GM11168 (cell line): ENCODE measurements around the gene CNTNAP2.
"Not testable (repeated sequence)": the region's sequence is repeated elsewhere in the genome, so short reads cannot be mapped to it uniquely, and the experiment has no call there.

Experiments
- in situ Hi-C: fragments of 300-500 bp; cut with MboI; formaldehyde crosslinking; loops from one replicate; pipeline ENCODE4 v1.12.0; 2022; ENCODE audit warnings: low sequenced_read_pairs; ENCODE audit not compliant: unreplicated experiment

CNTNAP2 gene

DNA sequence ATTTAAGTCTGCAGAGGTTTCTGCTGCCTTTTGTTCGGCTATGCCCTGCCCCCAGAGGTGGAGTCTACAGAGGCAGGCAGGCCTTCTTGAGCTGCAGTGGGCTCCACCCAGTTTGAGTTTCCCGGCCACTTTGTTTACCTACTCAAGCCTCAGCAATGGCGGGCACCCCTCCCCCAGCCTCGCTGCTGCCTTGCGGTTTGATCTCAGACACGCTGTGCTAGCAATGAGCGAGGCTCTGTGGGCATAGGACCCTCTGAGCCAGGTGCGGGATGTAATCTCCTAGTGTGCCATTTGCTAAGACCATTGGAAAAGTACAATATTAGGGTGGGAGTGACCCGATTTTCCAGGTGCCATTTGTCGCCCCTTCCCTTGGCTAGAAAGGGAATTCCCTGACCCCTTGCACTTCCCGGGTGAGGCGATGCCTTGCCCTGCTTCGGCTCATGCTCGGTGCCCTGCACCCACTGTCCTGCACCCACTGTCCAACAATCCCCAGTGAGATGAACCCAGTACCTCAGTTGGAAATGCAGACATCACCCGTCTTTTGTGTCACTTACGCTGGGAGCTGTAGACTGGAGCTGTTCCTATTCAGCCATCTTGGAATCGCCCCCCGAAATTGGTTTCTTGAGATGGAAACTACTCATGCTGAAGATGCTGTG is 1621.1 kb downstream of the CNTNAP2 start:
- in situ Hi-C loops: not testable (repeated sequence)

DNA sequence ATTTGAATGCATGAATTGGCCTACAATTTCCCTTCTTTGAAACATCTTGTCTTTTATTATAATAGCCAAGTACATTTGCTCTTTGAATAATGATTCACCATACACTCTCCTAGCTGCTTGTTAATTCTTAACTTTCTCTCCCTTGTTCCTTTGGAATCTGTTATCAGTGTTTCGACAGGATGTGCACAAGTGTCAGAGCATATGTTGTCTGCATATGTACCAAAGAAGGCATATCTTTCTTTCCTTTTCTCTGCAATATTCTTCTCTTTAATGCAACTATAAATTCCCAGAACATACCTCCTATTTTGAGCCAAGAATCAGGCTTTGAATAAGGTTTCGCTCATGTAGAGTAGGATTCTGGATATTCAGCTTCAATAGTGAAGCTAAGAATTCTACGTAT is 1625.7 kb downstream of the CNTNAP2 start:
- in situ Hi-C loops: no loop called here

DNA sequence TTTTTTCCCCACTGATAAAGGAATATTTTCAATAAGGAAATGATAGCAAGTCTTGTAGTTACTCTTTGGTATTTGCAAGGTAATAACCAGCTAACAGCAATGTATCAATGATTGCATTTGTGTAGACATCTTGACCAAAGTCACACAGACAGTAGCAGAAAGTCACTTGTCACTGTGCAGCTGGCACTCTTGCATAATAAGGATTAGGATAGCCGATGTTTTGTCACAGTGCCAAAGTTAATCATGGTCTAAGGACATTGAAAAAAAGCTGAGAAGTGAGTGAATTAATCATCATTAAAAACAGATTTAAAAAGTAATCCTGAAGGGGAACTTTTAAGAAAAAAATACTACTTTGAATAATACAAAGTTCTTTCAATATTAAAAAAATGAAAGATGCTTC is 1639.7 kb downstream of the CNTNAP2 start:
- in situ Hi-C loops: no loop called here

DNA sequence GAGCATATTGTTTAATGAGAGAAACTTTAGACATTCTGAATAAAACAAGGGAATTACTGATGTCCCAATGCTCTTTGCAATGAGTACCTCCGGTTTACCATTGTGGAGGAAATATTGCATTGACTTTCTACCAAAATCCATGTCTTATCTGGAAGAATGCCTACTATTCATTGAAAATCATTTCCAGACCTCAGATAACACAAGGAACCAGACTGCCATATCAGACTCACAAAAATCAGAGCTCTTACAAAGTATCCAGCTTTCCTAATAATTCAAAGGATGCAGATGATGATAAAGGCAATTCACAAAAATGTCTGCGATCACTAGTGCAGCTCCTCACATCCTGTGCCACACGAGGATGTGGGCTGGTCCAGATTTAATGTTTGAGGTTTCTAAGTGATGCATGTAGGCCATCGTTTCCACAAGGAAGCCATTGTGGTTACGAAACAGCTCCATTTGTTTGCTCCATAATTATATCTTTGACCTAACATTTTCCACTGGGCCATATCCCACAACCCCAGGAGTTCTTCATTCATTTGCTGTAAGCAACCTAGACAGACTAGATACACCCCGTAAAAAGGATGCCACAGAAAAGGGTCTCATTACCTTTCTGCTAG is 1642.8 kb downstream of the CNTNAP2 start:
- in situ Hi-C loops: no loop called here

DNA sequence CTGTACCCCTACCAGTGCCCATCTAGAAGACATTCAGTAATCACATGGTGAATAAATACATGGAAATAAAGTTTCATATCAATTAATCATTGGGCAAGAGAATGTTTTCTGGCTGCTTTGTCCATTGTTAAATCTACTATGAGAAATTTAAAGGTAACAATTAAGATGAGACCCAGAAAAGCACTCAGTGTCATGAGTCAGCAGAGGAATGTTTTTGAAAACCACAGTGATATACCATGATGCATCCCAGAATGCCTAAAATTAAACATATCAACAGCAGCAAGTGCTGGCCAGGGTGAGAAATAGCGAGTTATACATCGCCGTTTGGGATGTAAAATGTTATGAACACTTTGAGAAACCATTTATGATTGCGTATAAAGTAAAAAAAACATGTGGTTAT is 1648.7 kb downstream of the CNTNAP2 start:
- in situ Hi-C loops: no loop called here

DNA sequence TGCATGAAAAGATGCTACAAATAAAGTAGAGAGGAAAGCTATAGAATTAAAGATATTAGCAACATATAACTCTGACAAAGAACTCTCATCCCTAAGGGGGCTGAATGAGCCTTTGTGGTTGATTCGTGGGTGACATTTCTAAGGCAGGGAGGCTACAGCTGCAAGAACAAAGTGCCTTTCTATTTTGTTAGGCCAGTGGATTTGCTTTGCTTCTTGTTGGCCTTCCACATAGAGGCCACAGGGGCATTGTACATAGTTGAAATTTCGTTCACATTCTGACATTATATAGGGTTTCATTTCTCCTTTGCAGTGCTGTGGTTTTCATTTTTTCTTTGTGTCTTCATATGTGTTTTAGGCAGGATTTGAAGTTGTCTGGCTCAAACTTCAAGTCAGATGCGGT is 1654.7 kb downstream of the CNTNAP2 start:
- in situ Hi-C loops: no loop called here

DNA sequence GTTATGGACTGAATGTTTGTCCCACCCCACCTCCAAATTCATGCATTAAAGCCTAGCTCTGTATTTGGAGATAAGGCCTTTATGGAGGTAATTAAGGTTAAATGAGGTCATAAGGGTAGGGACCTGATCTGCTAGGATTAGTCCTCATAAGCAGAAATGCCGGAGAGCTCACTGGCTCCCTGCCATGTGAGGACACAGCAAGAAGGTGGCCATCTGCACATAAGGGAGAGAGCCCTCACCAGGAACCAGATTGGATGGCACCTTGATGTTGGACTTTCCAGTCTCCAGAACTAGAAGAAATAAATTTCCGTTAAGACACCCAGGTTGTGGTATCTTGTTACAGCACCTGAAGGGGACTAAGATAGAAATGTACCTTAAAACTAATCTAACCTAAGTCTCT is 1657.9 kb downstream of the CNTNAP2 start:
- in situ Hi-C loops: no loop called here

DNA sequence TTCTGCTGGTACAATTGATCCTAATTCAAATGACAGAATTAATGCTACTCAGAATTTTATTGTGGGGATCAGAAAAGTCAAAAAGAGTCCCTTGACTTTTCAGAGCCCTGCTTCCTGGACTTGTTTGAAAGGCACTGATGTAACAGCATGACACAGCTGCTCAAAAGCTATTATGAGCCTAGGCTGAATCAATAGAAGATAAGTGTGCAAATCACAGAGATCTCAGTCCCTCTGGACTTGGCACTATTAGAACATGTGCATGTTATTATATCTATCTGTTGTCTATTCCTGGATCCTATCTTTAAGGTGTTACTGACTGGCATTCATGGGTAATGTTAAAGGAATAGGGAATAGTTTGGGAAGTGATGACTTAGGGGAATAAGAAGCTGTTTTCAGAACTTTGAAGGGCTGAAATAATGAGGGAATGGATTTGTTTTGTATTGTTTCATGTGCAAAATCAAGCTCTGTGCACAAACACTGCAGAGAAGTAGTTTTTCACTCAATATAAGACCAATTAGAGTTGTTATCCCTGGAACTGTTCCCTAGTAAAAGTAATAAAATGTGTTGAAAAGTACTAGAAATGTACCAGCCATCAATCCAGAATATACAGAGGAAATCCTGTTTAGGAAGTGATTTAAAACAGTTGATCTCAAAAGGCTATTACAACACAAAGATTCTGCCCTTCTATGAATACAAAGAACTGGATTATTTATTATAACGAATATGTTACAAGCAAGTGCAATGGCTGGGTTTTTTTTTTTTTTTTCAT is 1659.1 kb downstream of the CNTNAP2 start:
- in situ Hi-C loops: no loop called here

DNA sequence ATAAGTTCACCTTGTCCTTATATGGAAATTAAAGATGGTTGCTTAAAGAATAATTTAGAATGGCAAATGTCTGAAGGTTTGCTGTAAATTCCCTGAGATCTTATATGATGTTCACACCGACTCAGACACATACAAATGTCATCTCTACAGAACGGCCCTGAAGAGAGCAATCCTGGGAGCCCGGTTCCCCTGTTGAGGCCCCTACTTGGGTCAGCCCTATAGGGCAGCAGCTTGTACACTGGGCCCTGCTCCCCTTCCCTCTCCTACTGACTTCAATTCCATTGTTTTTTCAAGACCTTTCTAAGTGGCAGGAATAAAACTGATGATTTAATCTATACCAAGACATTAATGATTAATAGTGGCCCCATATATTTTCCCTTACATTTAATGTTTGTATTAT is 1660.7 kb downstream of the CNTNAP2 start:
- in situ Hi-C loops: no loop called here

DNA sequence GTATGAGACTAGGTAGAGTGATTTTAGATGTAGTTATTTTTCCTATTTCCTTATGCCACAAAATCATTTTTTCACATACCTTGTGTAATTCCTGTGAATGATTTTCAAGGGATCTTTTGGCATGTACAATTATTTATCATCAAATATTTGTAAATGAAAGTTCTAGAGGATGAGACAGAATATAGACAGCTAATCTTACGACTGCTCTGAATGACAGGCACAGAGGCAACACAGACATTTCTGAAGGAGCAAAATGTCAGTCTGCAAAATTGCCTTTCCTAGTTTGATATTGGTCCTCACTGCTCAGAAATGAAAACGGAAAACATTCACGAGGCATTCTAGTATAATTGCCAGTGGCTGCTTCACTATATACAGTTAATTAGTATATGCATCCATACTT is 1663.3 kb downstream of the CNTNAP2 start:
- in situ Hi-C loops: no loop called here

DNA sequence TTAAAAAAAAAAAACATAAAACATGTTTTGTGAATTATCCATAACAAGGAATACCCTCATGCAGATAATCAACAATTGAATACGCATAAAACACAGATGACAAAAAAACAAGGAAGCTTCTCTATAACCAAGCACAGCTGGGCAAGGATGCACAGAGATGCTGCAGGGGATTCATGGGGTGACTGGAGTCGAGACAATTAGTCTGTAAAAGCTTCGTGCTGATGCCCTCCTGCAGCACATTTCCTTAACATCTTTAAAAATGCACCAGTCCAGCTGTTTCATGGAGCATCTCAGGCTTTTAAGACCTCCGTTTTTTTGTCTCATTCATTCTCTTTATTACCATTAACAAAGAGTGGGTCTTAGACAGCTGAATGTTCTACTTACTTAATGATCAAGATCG is 1680.0 kb downstream of the CNTNAP2 start:
- in situ Hi-C loops: no loop called here

DNA sequence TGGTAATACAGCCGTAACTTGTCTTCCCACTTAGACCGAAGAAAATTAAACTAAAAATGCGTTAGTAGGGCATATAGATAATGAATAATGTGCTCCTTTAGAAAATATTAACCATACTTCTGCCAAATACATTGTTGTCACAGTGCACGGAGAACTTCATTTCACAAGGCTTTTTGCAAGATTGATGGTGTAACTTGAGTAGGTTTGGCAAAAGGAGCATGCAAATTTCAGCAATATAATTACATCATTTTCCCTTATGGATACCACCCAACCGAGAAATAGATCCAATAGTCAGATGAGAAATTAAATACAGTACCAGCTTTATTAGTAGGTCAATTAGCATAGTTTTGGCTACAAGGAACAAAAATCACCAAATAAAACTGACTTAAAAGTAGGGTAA is 1681.4 kb downstream of the CNTNAP2 start:
- in situ Hi-C loops: no loop called here

DNA sequence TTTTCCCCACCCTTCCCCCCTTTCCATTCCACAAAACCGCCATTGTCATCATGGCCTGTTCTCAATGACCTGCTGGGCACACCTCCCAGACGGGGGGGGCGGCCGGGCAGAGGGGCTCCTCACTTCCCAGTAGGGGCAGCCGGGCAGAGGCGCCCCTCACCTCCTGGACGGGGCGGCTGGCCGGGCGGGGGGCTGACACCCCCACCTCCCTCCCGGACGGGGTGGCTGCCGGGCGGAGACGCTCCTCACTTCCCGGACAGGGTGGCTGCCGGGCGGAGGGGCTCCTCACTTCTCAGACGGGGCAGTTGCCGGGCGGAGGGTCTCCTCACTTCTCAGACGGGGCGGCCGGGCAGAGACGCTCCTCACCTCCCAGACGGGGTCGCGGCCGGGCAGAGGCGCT is 1685.2 kb downstream of the CNTNAP2 start:
- in situ Hi-C loops: not testable (repeated sequence)

DNA sequence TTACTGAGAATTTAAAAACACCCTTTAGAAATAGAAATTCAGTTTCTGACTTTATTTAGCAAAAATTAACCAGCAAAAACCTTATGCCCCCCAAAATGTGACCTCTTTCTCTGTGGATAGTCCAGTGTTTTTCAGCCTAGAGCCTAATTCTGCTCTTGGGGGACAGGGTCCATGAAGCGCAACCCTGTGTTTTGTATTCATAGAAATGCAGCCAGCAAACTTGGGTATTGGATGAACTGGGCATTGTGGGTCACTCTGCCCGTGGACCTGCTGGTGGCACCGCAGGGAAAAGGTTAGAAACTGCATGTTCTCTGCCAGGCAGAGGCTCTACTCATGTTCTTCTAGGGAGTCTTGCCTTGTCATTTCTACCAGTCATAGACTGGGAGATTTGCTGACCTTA is 1686.5 kb downstream of the CNTNAP2 start:
- in situ Hi-C loops: no loop called here

DNA sequence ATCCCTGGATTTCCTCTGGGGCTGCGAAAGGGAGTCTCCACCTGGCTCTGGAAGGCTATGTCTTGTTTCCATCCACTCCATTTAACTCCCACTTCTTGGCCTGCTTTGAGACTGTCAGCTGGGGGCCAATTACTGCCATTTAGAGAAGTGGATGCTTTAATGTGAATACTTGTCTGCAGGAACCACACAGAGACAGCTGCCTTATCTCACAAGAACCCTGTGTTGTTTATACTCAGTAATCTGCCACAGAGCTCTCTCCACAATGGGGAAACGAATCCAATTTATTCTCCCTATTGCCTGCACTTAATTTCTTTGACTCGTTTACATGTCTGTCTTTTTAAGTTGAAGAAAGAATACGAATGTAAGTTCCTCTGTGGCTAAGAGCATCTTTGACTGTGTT is 1687.0 kb downstream of the CNTNAP2 start:
- in situ Hi-C loops: no loop called here

DNA sequence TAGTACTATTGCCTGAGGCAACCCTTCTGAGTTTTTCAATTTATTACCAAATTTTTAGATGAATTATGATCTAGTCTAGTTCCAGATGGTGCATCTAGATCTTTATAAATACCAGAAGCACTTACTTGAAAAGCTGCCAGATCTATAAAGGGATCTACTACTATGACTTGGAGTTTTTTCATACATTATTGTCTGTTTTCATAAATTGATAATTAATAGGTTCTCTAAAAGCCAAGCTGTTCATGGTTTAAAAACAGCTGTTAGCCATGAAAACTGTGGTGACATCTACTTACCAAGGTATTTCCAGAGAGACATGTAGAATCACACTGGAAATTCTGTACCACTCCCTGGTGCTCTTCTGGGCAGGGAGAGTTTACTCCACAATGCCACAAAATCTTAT is 1687.4 kb downstream of the CNTNAP2 start:
- in situ Hi-C loops: no loop called here

DNA sequence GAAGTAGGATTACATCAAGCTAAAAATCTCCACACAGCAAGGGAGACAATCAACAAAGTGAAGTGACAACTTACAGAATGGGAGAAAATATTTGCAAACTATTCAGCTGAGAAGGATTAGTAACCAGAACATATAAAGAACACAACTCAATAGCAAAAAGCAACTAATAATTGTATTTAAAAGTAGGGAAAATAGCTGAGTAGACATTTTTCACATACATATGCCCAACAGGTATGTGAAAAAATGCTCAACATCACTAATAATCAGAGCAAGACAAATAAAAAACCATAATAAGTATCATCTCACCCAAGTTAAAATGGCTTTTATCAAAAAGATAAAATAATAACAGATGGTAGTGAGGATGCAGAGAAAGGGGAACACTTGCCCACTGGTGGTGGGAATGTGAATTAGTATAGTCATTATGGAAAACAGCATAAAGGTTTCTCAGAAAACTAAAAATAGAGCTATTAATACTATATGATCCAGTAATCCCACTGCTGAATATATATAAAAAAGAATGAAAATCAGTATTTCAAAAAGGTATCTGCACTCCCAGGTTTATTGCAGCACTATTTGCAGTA is 1689.5 kb downstream of the CNTNAP2 start:
- in situ Hi-C loops: no loop called here

DNA sequence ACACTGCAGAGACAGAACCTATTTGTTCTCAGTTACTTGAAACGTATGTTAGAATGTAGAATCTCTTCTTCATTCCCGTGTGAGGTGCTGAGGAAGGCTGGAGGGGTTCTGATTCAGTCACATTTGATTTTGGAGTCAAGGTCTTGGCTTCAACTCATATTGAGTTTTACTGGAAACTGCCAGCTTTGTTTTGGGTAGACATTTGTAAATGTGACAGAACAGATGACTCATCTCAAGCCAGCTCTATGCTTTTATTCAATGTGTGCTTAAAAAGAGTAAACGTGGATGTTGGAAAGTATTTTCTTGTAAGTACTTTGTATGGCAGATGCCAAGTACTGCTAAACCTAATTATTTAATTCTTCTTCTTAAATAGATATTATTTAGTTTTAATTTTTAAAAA is 1693.2 kb downstream of the CNTNAP2 start:
- in situ Hi-C loops: no loop called here

DNA sequence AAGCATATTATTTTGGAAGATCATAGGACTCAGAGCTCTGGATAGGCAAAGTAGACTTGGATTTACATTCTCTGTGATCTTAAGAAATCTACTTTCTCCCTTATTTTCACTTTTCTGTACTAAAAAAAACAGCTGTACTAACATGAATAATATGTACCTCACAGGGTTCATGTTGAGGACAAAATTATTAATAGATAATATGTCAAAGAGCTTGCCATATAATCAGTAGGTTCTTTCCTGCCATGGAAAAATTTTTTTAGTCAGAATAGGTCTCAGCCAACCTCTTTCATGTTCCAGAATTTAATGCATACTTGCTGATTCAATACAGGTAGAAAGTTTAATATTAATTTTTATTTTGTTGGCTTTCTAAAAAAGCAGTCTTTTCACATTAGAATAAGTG is 1693.7 kb downstream of the CNTNAP2 start:
- in situ Hi-C loops: no loop called here

DNA sequence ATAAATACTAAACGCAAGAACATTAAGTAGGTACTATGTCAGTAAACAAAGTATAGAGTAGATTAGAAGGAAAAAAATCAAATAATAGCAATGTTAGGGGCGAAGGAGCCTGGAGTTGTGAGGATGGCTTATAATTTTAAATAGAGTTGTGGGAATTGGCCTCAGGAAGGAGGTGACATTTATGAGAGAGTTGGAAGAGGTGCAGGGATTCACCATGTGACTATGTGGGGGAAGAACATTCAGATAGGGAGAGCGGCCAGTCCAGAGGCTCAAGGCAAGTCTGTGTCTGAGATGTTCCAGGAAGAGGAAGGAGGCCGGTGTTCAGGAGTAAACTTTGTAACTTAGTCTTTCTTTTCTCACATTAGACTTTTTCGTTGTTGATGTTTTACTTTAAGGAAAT is 1695.3 kb downstream of the CNTNAP2 start:
- in situ Hi-C loops: no loop called here

DNA sequence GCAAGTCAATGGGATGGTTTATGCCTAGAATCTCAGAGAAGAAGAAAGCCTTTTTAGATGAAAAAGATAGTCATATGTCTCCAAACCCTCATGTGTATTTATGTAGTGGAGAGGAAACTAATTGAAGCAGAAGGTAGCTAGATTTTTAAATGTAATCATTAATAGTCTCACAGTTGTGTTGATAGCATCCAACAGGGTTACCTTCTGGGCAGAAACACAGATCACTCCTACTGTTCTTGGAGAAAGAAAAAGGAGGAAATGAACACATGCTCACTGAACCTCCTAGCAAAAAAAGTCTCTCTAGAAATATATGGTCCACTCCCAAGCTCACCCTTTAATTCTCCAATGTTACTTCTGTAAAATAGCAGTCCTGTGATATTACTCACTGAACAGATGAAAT is 1696.7 kb downstream of the CNTNAP2 start:
- in situ Hi-C loops: no loop called here
